ENCODE results near the gene CDCA7L. TPM values are rescaled to one million over a fixed set of nuclear protein-coding genes. Genes with fewer than 3 reads are reported as not detected.

CDCA7L gene
- total and polyA plus RNA-seq, 4 donors = 2.2 to 22.6 (median 5.4) TPM

GRCh38 chr7:21912931-21913780 is 32.5 kb downstream of the CDCA7L start:
- WGBS = 89% methylated on average over 8 of the region's 8 CpGs
- no peak for DNase-seq (ENCODE audit: low spot score)
- H3K4me3 ChIP-seq (ENCODE audit: low read depth in 1 of 3, low read length in 3 of 3) = no peak overlapping the region
- no peak overlapping the region for H3K27ac ChIP-seq (ENCODE audit: low read depth in 1 of 2, low read length in 2 of 2)
- TF ChIP-seq EGR1 (IDR thresholded peaks at IDR 0.05; ENCODE audit: low read depth in 2 of 2) (no peak), HNF4A (conservative IDR thresholded peaks at IDR 0.05) (no peak), REST (IDR thresholded peaks at IDR 0.05) (no peak), ZBTB33 (IDR thresholded peaks at IDR 0.05) (no peak), MAX (IDR thresholded peaks at IDR 0.05) (no peak), FOXA1 (IDR thresholded peaks at IDR 0.05) (no peak), RXRA (IDR thresholded peaks at IDR 0.05) (no peak), ATF3 (IDR thresholded peaks at IDR 0.05) (no peak), GABPA (IDR thresholded peaks at IDR 0.05 in 1 of 2, conservative IDR thresholded peaks at IDR 0.05 in 1 of 2) (no peak), FOXA2 (IDR thresholded peaks at IDR 0.05) (no peak), HNF4G (IDR thresholded peaks at IDR 0.05) (no peak), SP1 (IDR thresholded peaks at IDR 0.05) (no peak), RAD21 (IDR thresholded peaks at IDR 0.05) (no peak), TAF1 (conservative IDR thresholded peaks at IDR 0.05) (no peak), JUND (IDR thresholded peaks at IDR 0.05) (no peak), YY1 (IDR thresholded peaks at IDR 0.05) (no peak), NR2F2 (IDR thresholded peaks at IDR 0.05) (no peak), CTCF (IDR thresholded peaks at IDR 0.05; ENCODE audit: low read depth, low read length, missing input control) (no peak)
- no peaks in the 10 kb centered on the region for H3K4me1 ChIP-seq (ENCODE audit: control insufficient read depth in 4 of 4, insufficient read depth in 4 of 4, low read length in 3 of 4)
- peaks cover 0 to 11% (median 6%) of the 10 kb centered on the region in 4 donors for H3K36me3 ChIP-seq (ENCODE audit: control insufficient read depth in 4 of 4, insufficient read depth in 3 of 4, low read depth in 1 of 4, low read length in 3 of 4)
- no peaks in the 10 kb centered on the region for H3K27me3 ChIP-seq (ENCODE audit: control insufficient read depth in 4 of 4, insufficient read depth in 4 of 4, low read length in 3 of 4)
- no peaks in the 10 kb centered on the region for H3K9me3 ChIP-seq (ENCODE audit: control insufficient read depth in 4 of 4, low read length in 3 of 4)
- H3K9ac ChIP-seq (ENCODE audit: low read depth in 1 of 2, low read length in 2 of 2) = no peak overlapping the region

Measured in liver (tissue), 9 donors.